ENCODE measurements around the gene RFXAP. TPM values are rescaled to one million over a fixed set of nuclear protein-coding genes. Genes with fewer than 3 reads are reported as not detected.
"Not testable (repeated sequence)": the region's sequence is repeated elsewhere in the genome, so short reads cannot be mapped to it uniquely, and the experiment has no call there.

The RFXAP gene
- total RNA-seq, 1 donor from 2014 or later = 9.6 TPM

GRCh38 chr13:36776175-36776574, 42.8 kb upstream of the RFXAP start:
- no peak for ATAC-seq (ENCODE audit: low read depth)
- ChIA-PET POLR2A (no interaction called here), CTCF (no interaction called here)
- DNase-seq = no peak
- intact Hi-C loops (cut with micrococcal nuclease) = no loop called here
- no peak overlapping the region for H3K27ac Mint-ChIP-seq
- no peak overlapping the region for H3K4me3 Mint-ChIP-seq
- no peaks in the 10 kb centered on the region for H3K9me3 Mint-ChIP-seq
- no peaks in the 10 kb centered on the region for H3K4me1 Mint-ChIP-seq
- no peak for TF ChIP-seq CTCF (IDR thresholded peaks at IDR 0.05)
- H3K27me3 Mint-ChIP-seq = peaks cover 16% of the 10 kb centered on the region
- H3K36me3 Mint-ChIP-seq (ENCODE audit: low read depth) = no peaks in the 10 kb centered on the region

GRCh38 chr13:36778083-36778671, 40.8 kb upstream of the RFXAP start:
- no peak for TF ChIP-seq CTCF (IDR thresholded peaks at IDR 0.05)
- ChIA-PET CTCF (no interaction called here), POLR2A (no interaction called here)
- H3K4me1 Mint-ChIP-seq = no peaks in the 10 kb centered on the region
- no peak overlapping the region for H3K4me3 Mint-ChIP-seq
- ATAC-seq (ENCODE audit: low read depth) (no peak), DNase-seq (no peak)
- no peaks in the 10 kb centered on the region for H3K36me3 Mint-ChIP-seq (ENCODE audit: low read depth)
- no peak overlapping the region for H3K27ac Mint-ChIP-seq
- H3K9me3 Mint-ChIP-seq = no peaks in the 10 kb centered on the region
- intact Hi-C loops (cut with micrococcal nuclease) = no loop called here
- H3K27me3 Mint-ChIP-seq = peaks cover 15% of the 10 kb centered on the region

GRCh38 chr13:36783890-36784289, 35.1 kb upstream of the RFXAP start:
- peaks cover 17% of the 10 kb centered on the region for H3K27me3 Mint-ChIP-seq
- no peak overlapping the region for H3K27ac Mint-ChIP-seq
- H3K36me3 Mint-ChIP-seq (ENCODE audit: low read depth) = no peaks in the 10 kb centered on the region
- no peaks in the 10 kb centered on the region for H3K9me3 Mint-ChIP-seq
- no peak for ATAC-seq (ENCODE audit: low read depth)
- intact Hi-C loops (cut with micrococcal nuclease) = no loop called here
- H3K4me3 Mint-ChIP-seq = no peak overlapping the region
- H3K4me1 Mint-ChIP-seq = no peaks in the 10 kb centered on the region
- DNase-seq = no peak
- ChIA-PET CTCF (no interaction called here), POLR2A (no interaction called here)
- TF ChIP-seq CTCF (IDR thresholded peaks at IDR 0.05) = no peak

GRCh38 chr13:36786175-36786574, 32.8 kb upstream of the RFXAP start:
- CTCF ChIA-PET; ATAC-seq (ENCODE audit: low read depth); H3K4me3 Mint-ChIP-seq; H3K4me1 Mint-ChIP-seq; POLR2A ChIA-PET; H3K9me3 Mint-ChIP-seq; intact Hi-C loops (cut with micrococcal nuclease); H3K36me3 Mint-ChIP-seq (ENCODE audit: low read depth); H3K27ac Mint-ChIP-seq; DNase-seq: not testable (repeated sequence)
- peaks cover 12% of the 10 kb centered on the region for H3K27me3 Mint-ChIP-seq

GRCh38 chr13:36787181-36787580, 31.8 kb upstream of the RFXAP start:
- peaks cover 12% of the 10 kb centered on the region for H3K27me3 Mint-ChIP-seq
- no peaks in the 10 kb centered on the region for H3K4me1 Mint-ChIP-seq
- ChIA-PET CTCF (no interaction called here), POLR2A (no interaction called here)
- no peak overlapping the region for H3K27ac Mint-ChIP-seq
- no peak overlapping the region for H3K4me3 Mint-ChIP-seq
- ATAC-seq (ENCODE audit: low read depth) (no peak), DNase-seq (no peak)
- H3K36me3 Mint-ChIP-seq (ENCODE audit: low read depth) = no peaks in the 10 kb centered on the region
- H3K9me3 Mint-ChIP-seq = no peaks in the 10 kb centered on the region
- intact Hi-C loops (cut with micrococcal nuclease) = no loop called here
- no peak for TF ChIP-seq CTCF (IDR thresholded peaks at IDR 0.05)

GRCh38 chr13:36788276-36788675, 30.7 kb upstream of the RFXAP start:
- ChIA-PET CTCF (no interaction called here), POLR2A (no interaction called here)
- DNase-seq (no peak), ATAC-seq (ENCODE audit: low read depth) (no peak)
- Mint-ChIP-seq H3K36me3 (ENCODE audit: low read depth) (no peaks in the 10 kb centered on the region), H3K27me3 (peaks cover 11% of the 10 kb centered on the region), H3K9me3 (no peaks in the 10 kb centered on the region), H3K27ac (no peak overlapping the region), H3K4me3 (no peak overlapping the region), H3K4me1 (no peaks in the 10 kb centered on the region)
- TF ChIP-seq CTCF (IDR thresholded peaks at IDR 0.05) = no peak
- intact Hi-C loops (cut with micrococcal nuclease) = no loop called here
